ENCODE measurements around the gene KCP.

- TF ChIP-seq CTCF (conservative IDR thresholded peaks at IDR 0.05; ENCODE audit: low read length): no peak
- no peak for TF ChIP-seq EZH2phosphoT487 (IDR thresholded peaks at IDR 0.05; ENCODE audit: borderline replicate concordance)
Observed at GRCh38 chr7:128849156-128849515, 61.4 kb downstream of the KCP start.
